ENCODE measurements around the gene TMEM239. TPM values are rescaled to one million over a fixed set of nuclear protein-coding genes. Genes with fewer than 3 reads are reported as not detected.
"Not testable (repeated sequence)": the region's sequence is repeated elsewhere in the genome, so short reads cannot be mapped to it uniquely, and the experiment has no call there.

TMEM239 gene
- not detected for total RNA-seq

- WGBS, result 79% methylated on average over 10 of the region's 10 CpGs
- Histone ChIP-seq H3K36me3 (no peaks in the 10 kb centered on the region), H3K27me3 (replicated peaks; ENCODE audit: insufficient read depth) (peaks cover 8% of the 10 kb centered on the region), H3K4me3 (no peak within 1 kb of the TSS), H3K27ac (no peak within 1 kb of the TSS), H3K4me1 (replicated peaks) (no peaks in the 10 kb centered on the region), H3K9me3 (no peaks in the 10 kb centered on the region)
- no peak for DNase-seq (ENCODE audit: low spot score)
- TF ChIP-seq CTCF (IDR thresholded peaks at IDR 0.05) (no peak), POLR2A (IDR thresholded peaks at IDR 0.05) (no peak), POLR2AphosphoS5 (IDR thresholded peaks at IDR 0.05) (no peak)
- intact Hi-C loops (cut with DNase I), result no loop called here
These were observed at the start of gene TMEM239 for GRCh38 chr20:2816030-2816582. Gene TMEM239, plus strand, starts transcription at chr20:2816364. Its CDS starts 191 bp downstream, at chr20:2816555.

- Histone ChIP-seq H3K4me1 (replicated peaks) (peaks cover 21% of the 10 kb centered on the region), H3K27ac (peak overlapping the region; percentile 73 to 77), H3K4me3 (no peak overlapping the region), H3K27me3 (replicated peaks; ENCODE audit: insufficient read depth) (no peaks in the 10 kb centered on the region), H3K36me3 (no peaks in the 10 kb centered on the region), H3K9me3 (no peaks in the 10 kb centered on the region)
- 18% methylated on average over 15 of the region's 15 CpGs for WGBS
- peak; percentile 97 for DNase-seq (ENCODE audit: low spot score)
- peak in 2 of 4 experiments; percentile 8 to 21 for TF ChIP-seq CTCF (IDR thresholded peaks at IDR 0.05)
- TF ChIP-seq POLR2AphosphoS5 (IDR thresholded peaks at IDR 0.05), result peak; percentile 86
- TF ChIP-seq POLR2A (IDR thresholded peaks at IDR 0.05), result no peak
- intact Hi-C loops (cut with DNase I), result no loop called here
These were observed 48.2 kb upstream of the TMEM239 start for GRCh38 chr20:2767768-2768631.

GRCh38 chr20:2768632-2769015 lies 47.5 kb upstream of the TMEM239 start:
- no peak for DNase-seq (ENCODE audit: low spot score)

GRCh38 chr20:2770091-2770490 lies 46.1 kb upstream of the TMEM239 start:
- Histone ChIP-seq H3K4me1 (replicated peaks) (peaks cover 21% of the 10 kb centered on the region), H3K27ac (peak overlapping the region; percentile 1 to 77)
- H3K4me3 ChIP-seq; H3K36me3 ChIP-seq; DNase-seq (ENCODE audit: low spot score); intact Hi-C loops (cut with DNase I); H3K9me3 ChIP-seq; H3K27me3 ChIP-seq (replicated peaks; ENCODE audit: insufficient read depth): not testable (repeated sequence)
- 92% methylated on average over 11 of the region's 12 CpGs for WGBS

More at GRCh38 chr20:2768632-2769015, 47.5 kb upstream of the TMEM239 start:
- H3K27me3 ChIP-seq (replicated peaks; ENCODE audit: insufficient read depth), result no peaks in the 10 kb centered on the region
- H3K4me1 ChIP-seq (replicated peaks), result peaks cover 21% of the 10 kb centered on the region
- no peak overlapping the region for H3K4me3 ChIP-seq
- TF ChIP-seq CTCF (IDR thresholded peaks at IDR 0.05) (no peak), POLR2A (IDR thresholded peaks at IDR 0.05) (no peak), POLR2AphosphoS5 (IDR thresholded peaks at IDR 0.05) (no peak)
- H3K27ac ChIP-seq, result peak overlapping the region; percentile 73 to 77
- H3K9me3 ChIP-seq, result no peaks in the 10 kb centered on the region
- H3K36me3 ChIP-seq, result no peaks in the 10 kb centered on the region
- 28% methylated on average over 5 of the region's 5 CpGs for WGBS
- intact Hi-C loops (cut with DNase I), result no loop called here

GRCh38 chr20:2771631-2772080 lies 44.5 kb upstream of the TMEM239 start:
- H3K4me3 ChIP-seq, result no peak overlapping the region
- H3K36me3 ChIP-seq, result no peaks in the 10 kb centered on the region
- H3K4me1 ChIP-seq (replicated peaks), result peaks cover 21% of the 10 kb centered on the region
- TF ChIP-seq POLR2AphosphoS5 (IDR thresholded peaks at IDR 0.05) (no peak), POLR2A (IDR thresholded peaks at IDR 0.05) (no peak), CTCF (IDR thresholded peaks at IDR 0.05) (no peak)
- 48% methylated on average over 8 of the region's 12 CpGs for WGBS
- DNase-seq (ENCODE audit: low spot score), result no peak
- intact Hi-C loops (cut with DNase I), result no loop called here
- H3K9me3 ChIP-seq, result no peaks in the 10 kb centered on the region
- peak overlapping the region; percentile 40 to 57 for H3K27ac ChIP-seq
- H3K27me3 ChIP-seq (replicated peaks; ENCODE audit: insufficient read depth), result no peaks in the 10 kb centered on the region
